Breast epithelium (tissue), 3 donors: Measurements from ENCODE around the gene UBE4A.
"Not testable (repeated sequence)": the region's sequence is repeated elsewhere in the genome, so short reads cannot be mapped to it uniquely, and the experiment has no call there.

Experiments used
- CTCF ChIP-seq, 3 donors: fragments of 450-650 bp; IDR thresholded peaks; one replicate each; pipeline ENCODE4 v1.5.1; 2016 to 2017; ENCODE audit warnings: antibody characterized with exemption in 3 of 3, mild to moderate bottlenecking in 3 of 3, moderate library complexity in 3 of 3
- POLR2A ChIP-seq: fragments of 450-650 bp; IDR thresholded peaks from one replicate; pipeline ENCODE4 v1.6.1; 2016; ENCODE audit warnings: antibody characterized with exemption, mild to moderate bottlenecking, moderate library complexity

GRCh38 chr11:118416900-118417299, 57.5 kb downstream of the UBE4A start:
- not testable (repeated sequence) for TF ChIP-seq POLR2A; CTCF (IDR thresholded peaks at IDR 0.05)
